Ascending aorta (tissue), 2 donors: ENCODE data around the gene EGF. TPM values are rescaled to one million over a fixed set of nuclear protein-coding genes. Genes with fewer than 3 reads are reported as not detected.

Experiments used
- DNase-seq, 2 donors: peaks; one replicate each; pipeline ENCODE4 v3.0.0-alpha.2; 2019; ENCODE audit warnings: low spot score in 2 of 2
- H3K27ac ChIP-seq, 2 donors: fragments of 200-600 bp; sonication (generic); one replicate each; pipeline ENCODE4 v1.5.1; 2016 to 2017; ENCODE audit warnings: mild to moderate bottlenecking in 1 of 2
- H3K27me3 ChIP-seq: fragments of 200-600 bp; sonication (generic); one replicate; pipeline ENCODE4 v1.5.1; 2017
- H3K36me3 ChIP-seq, 2 donors: fragments of 200-600 bp; sonication (generic); one replicate each; pipeline ENCODE4 v1.5.1; 2016
- H3K4me1 ChIP-seq, 2 donors: fragments of 200-600 bp; sonication (generic); one replicate each; pipeline ENCODE4 v1.5.1; 2016 to 2017; ENCODE audit warnings: mild to moderate bottlenecking in 1 of 2
- H3K4me3 ChIP-seq, 2 donors: fragments of 200-600 bp; sonication (generic); one replicate each; pipeline ENCODE4 v1.5.1; 2016 to 2017; ENCODE audit warnings: mild to moderate bottlenecking in 1 of 2
- H3K9me3 ChIP-seq, 2 donors: fragments of 200-600 bp; sonication (generic); one replicate each; pipeline ENCODE4 v1.5.1; 2016
- intact Hi-C: fragments of 100-400 bp; cut with DNase I; formaldehyde crosslinking; loops from one replicate; pipeline ENCODE4 v1.15.1; 2023
- total RNA-seq: library from RNA; depleted of rRNA; stranded (reverse); fragments of >200 nt; gene quantifications from one replicate; pipeline ENCODE4 v1.1.0, GENCODE V29; 2016
- TF ChIP-seq, protein P1 (sequence below), 3 experiments: fragments of 200-600 bp in 2 of 3; fragments of 450-650 bp in 1 of 3; sonication (generic) in 2 of 3; IDR thresholded peaks; one replicate each; pipeline ENCODE4 v1.5.1; 2016 to 2019; ENCODE audit warnings: antibody characterized with exemption in 3 of 3, mild to moderate bottlenecking in 1 of 3, moderate library complexity in 1 of 3

Gene EGF
- total RNA-seq, 1 donor from 2014 or later, result not detected

DNA sequence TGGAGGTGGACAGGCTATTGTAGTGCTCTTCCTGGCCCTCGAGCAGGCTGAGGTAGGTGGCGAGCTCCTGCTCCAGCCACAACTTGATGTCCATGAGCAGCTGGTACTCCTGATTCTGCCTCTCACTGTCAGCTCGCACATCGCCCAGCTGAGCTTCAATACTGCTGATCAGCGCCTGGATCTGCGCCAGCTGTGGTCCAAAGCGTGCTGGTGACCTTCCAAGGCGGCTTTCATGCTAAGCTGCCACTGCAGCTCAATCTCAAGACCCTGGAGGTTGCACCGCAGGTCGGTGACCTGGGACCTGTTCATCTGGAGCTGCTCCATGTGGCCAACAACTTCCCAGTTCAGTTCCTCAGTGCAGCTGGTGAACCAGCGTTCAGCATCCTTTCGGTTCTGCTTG is 33.6 kb upstream of the EGF start:
- H3K36me3 ChIP-seq, result no peaks in the 10 kb centered on the region
- H3K4me1 ChIP-seq, result no peaks in the 10 kb centered on the region
- intact Hi-C loops, result no loop called here
- TF ChIP-seq, protein P1, sequence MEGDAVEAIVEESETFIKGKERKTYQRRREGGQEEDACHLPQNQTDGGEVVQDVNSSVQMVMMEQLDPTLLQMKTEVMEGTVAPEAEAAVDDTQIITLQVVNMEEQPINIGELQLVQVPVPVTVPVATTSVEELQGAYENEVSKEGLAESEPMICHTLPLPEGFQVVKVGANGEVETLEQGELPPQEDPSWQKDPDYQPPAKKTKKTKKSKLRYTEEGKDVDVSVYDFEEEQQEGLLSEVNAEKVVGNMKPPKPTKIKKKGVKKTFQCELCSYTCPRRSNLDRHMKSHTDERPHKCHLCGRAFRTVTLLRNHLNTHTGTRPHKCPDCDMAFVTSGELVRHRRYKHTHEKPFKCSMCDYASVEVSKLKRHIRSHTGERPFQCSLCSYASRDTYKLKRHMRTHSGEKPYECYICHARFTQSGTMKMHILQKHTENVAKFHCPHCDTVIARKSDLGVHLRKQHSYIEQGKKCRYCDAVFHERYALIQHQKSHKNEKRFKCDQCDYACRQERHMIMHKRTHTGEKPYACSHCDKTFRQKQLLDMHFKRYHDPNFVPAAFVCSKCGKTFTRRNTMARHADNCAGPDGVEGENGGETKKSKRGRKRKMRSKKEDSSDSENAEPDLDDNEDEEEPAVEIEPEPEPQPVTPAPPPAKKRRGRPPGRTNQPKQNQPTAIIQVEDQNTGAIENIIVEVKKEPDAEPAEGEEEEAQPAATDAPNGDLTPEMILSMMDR (IDR thresholded peaks at IDR 0.05), result no peak
- no peak overlapping the region for H3K27ac ChIP-seq
- no peaks in the 10 kb centered on the region for H3K27me3 ChIP-seq
- no peak overlapping the region for H3K4me3 ChIP-seq
- no peak for DNase-seq
- H3K9me3 ChIP-seq, result no peaks in the 10 kb centered on the region

DNA sequence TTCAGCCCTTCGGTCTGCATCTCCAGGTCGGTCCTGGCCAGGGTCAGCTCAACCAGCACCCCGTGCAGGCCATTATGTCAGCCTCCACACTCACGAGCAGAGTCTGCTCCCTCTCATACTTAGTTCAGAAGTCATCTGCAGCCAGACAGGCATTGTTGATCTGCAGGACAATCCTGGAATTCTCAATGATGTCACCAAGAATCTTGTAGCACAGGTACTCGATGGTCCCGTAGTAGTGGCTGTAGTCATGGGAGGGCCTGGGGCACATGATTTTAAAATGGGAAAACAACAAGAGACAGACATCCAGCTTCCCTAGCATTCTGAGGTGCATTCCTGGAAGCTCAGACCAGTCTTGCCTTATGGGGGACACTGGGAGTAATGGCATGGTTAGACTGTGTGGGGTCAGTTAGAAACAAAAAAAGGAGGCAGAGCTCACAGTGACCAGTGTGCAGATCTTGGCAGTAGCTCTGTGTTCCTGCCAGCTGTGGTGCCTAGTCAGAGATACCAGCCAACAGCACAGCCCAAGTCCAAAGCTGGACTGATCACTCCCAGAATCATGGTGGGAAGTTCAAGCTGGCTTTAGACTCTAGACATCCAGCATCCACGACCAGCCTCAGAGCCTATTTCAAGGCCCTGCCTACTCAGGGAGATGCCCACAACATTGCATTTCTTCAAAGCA is 32.9 kb upstream of the EGF start:
- Histone ChIP-seq H3K27me3 (no peaks in the 10 kb centered on the region), H3K4me1 (no peaks in the 10 kb centered on the region), H3K27ac (no peak overlapping the region), H3K4me3 (no peak overlapping the region), H3K9me3 (no peaks in the 10 kb centered on the region), H3K36me3 (no peaks in the 10 kb centered on the region)
- DNase-seq, result no peak
- intact Hi-C loops, result no loop called here
- TF ChIP-seq, protein P1 (IDR thresholded peaks at IDR 0.05), result no peak

DNA sequence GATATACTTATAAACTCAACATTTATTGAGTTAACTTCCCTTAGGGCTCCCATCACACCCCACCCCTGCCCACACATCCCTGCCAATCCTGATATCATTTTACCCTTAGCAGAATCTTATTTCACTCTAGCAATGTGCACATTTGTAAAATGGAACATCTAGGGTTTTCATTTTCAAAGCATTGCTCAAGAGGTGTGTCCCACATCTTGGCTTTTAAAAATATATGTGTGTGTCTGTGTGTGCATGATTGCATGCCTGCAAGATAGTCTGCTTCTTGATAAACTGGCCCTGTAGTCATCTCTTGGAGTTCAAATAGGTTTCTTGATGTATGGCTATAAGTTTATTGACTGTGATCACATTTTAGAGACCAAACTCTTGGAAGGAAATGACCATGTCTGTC is 26.4 kb upstream of the EGF start:
- H3K4me1 ChIP-seq, result no peaks in the 10 kb centered on the region
- DNase-seq, result no peak
- H3K27ac ChIP-seq, result no peak overlapping the region
- no peaks in the 10 kb centered on the region for H3K36me3 ChIP-seq
- H3K27me3 ChIP-seq, result no peaks in the 10 kb centered on the region
- TF ChIP-seq, protein P1 (IDR thresholded peaks at IDR 0.05), result no peak
- H3K9me3 ChIP-seq, result no peaks in the 10 kb centered on the region
- intact Hi-C loops, result no loop called here
- H3K4me3 ChIP-seq, result no peak overlapping the region

DNA sequence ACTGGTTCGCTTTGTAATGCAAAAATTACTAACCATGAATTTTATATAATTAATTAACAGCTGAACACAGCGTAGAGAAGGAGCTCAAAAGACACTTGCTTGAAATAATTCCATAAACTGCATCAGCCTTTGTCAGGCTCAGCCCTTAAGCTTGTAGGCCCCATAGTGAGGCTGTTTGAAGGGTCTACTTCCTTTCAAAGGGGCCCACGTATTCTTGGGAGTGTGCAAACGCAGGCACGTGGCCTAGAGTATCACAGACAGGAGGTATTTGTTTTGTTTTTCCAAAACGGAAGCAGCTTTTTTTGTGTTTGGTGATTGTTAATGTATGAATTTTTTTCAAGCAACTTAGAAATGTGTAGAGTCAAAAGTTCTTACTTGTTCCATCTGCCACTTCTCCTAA is 25.6 kb upstream of the EGF start:
- no peaks in the 10 kb centered on the region for H3K27me3 ChIP-seq
- TF ChIP-seq, protein P1 (IDR thresholded peaks at IDR 0.05), result no peak
- no peak overlapping the region for H3K4me3 ChIP-seq
- H3K4me1 ChIP-seq, result no peaks in the 10 kb centered on the region
- intact Hi-C loops, result no loop called here
- no peaks in the 10 kb centered on the region for H3K9me3 ChIP-seq
- no peak overlapping the region for H3K27ac ChIP-seq
- no peak for DNase-seq
- no peaks in the 10 kb centered on the region for H3K36me3 ChIP-seq

DNA sequence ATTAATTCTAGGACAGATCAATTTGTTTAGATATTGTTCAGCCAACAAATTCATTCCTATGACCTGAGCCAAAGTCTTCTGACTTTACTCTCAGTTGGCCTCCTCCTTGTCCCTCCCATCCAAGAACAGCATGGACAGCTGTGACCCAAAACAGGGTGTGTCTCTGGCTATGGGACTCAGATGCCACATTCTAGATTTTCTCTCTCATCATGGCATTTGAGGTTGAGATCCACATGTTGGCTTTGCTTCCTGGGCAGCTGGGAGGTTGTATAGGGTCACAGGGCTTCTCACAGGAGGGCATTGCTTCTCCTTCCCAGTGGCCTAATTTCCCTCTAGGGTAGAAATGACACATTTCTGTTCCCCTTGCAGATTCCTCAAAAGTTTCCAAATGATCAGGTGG is 22.6 kb upstream of the EGF start:
- H3K27ac ChIP-seq, result no peak overlapping the region
- no peaks in the 10 kb centered on the region for H3K4me1 ChIP-seq
- no peak for DNase-seq
- intact Hi-C loops, result no loop called here
- H3K9me3 ChIP-seq, result no peaks in the 10 kb centered on the region
- no peaks in the 10 kb centered on the region for H3K36me3 ChIP-seq
- H3K27me3 ChIP-seq, result no peaks in the 10 kb centered on the region
- H3K4me3 ChIP-seq, result no peak overlapping the region
- TF ChIP-seq, protein P1 (IDR thresholded peaks at IDR 0.05), result no peak
